Measurements from ENCODE around the gene FOXO1. TPM values are rescaled to one million over a fixed set of nuclear protein-coding genes. Genes with fewer than 3 reads are reported as not detected.

The FOXO1 gene
- total and polyA plus RNA-seq, 9 of the 15 experiments (the other 6 are each of a cell fraction or from before 2014, with no cell fraction given), result 0.04 to 0.73 (median 0.20) TPM

DNA sequence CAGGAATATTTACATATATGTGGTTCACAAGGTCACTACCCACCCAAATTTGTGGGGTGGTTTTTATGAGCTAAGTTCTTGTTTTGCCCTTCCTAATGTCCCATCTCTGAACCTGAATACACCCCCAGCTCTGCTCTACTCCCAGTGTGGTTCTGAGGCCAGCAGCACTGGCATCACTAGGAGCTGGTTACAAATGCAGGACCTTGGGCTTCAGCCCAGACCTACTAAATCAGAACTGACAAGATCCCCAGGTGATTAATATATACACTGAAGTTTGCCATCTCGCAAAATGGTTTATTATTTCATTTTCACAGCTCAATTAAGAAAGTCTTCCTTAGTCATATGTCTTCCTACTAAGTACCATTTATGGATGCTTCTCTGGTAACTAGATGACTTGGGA is 67.9 kb downstream of the FOXO1 start (continued):
- TF ChIP-seq, protein P1, sequence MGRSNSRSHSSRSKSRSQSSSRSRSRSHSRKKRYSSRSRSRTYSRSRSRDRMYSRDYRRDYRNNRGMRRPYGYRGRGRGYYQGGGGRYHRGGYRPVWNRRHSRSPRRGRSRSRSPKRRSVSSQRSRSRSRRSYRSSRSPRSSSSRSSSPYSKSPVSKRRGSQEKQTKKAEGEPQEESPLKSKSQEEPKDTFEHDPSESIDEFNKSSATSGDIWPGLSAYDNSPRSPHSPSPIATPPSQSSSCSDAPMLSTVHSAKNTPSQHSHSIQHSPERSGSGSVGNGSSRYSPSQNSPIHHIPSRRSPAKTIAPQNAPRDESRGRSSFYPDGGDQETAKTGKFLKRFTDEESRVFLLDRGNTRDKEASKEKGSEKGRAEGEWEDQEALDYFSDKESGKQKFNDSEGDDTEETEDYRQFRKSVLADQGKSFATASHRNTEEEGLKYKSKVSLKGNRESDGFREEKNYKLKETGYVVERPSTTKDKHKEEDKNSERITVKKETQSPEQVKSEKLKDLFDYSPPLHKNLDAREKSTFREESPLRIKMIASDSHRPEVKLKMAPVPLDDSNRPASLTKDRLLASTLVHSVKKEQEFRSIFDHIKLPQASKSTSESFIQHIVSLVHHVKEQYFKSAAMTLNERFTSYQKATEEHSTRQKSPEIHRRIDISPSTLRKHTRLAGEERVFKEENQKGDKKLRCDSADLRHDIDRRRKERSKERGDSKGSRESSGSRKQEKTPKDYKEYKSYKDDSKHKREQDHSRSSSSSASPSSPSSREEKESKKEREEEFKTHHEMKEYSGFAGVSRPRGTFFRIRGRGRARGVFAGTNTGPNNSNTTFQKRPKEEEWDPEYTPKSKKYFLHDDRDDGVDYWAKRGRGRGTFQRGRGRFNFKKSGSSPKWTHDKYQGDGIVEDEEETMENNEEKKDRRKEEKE (IDR thresholded peaks at IDR 0.05; ENCODE audit: borderline replicate concordance in 1 of 2, control insufficient read depth in 1 of 2, low read depth in 2 of 2, low read length in 1 of 2), result no peak
- TF ChIP-seq ARID2 (IDR thresholded peaks at IDR 0.05), result no peak
- no peak for TF ChIP-seq ZNF146 (CRISPR knock-in tag; IDR thresholded peaks at IDR 0.05; ENCODE audit: unreplicated experiment)
- no peak for TF ChIP-seq TAF15 (IDR thresholded peaks at IDR 0.05; ENCODE audit: low read depth, low read length)
- TF ChIP-seq SMARCA4 (IDR thresholded peaks at IDR 0.05), result no peak
- TF ChIP-seq HDAC1 (IDR thresholded peaks at IDR 0.05), result no peak

GRCh38 chr13:40597735-40598365 is 68.6 kb downstream of the FOXO1 start:
- Histone ChIP-seq H2AFZ (ENCODE audit: low read depth, low read length) (no peak overlapping the region), H3K27ac (ENCODE audit: extremely low read depth, low read depth, low read length) (no peak overlapping the region), H4K20me1 (replicated peaks; ENCODE audit: control insufficient read depth, insufficient read depth, low read length) (no peaks in the 10 kb centered on the region; the same call in 1 of the 2 replicates), H3K9ac (ENCODE audit: insufficient read depth in 1 of 2, low read depth in 2 of 2, low read length in 2 of 2) (no peak overlapping the region), H3K4me3 (no peak overlapping the region), H3K9me3 (replicated peaks; ENCODE audit: control insufficient read depth, insufficient read depth, low read depth, low read length) (no peaks in the 10 kb centered on the region), H3K9me1 (ENCODE audit: control insufficient read depth, insufficient read depth, low read length) (no peaks in the 10 kb centered on the region), H3K27me3 (ENCODE audit: control insufficient read depth in 2 of 2, insufficient read depth in 2 of 2, low read length in 2 of 2) (peaks cover 0 to 6% of the 10 kb centered on the region in 2 experiments; a peak in 1 of 5 replicates), H3K4me1 (replicated peaks in 1 of 2; ENCODE audit: control insufficient read depth in 2 of 2, insufficient read depth in 2 of 2, low read length in 2 of 2) (no peaks in the 10 kb centered on the region), H3K4me2 (ENCODE audit: insufficient read depth, low read length) (no peak overlapping the region), H3K36me3 (ENCODE audit: control insufficient read depth, insufficient read depth, low read length) (no peaks in the 10 kb centered on the region), H3K79me2 (ENCODE audit: control insufficient read depth, insufficient read depth, low read length) (no peaks in the 10 kb centered on the region)
- FAIRE-seq (no peak), ATAC-seq (no peak), DNase-seq (ENCODE audit: extremely low read depth in 1 of 4, low spot score in 3 of 4) (no peak)
- no TSS peak for BruUV-seq (replicated peaks)
- ChIA-PET CTCF (ENCODE audit: low intra/inter-chr PET ratio) (no interaction called here), POLR2A (no interaction called here)
- intact Hi-C loops (cut with micrococcal nuclease) (no loop called here), in situ Hi-C loops (cut with MboI) (no loop called here)
- 0% methylated on average over 9 of the region's 11 CpGs for WGBS (ENCODE audit: insufficient coverage, low coverage, missing lambda C conversion rate)
- TF ChIP-seq ZC3H11A (IDR thresholded peaks at IDR 0.05; ENCODE audit: low read depth, low read length) (no peak), RAD21 (CRISPR knock-in tag; conservative IDR thresholded peaks at IDR 0.05 in 1 of 2, IDR thresholded peaks at IDR 0.05 in 1 of 2) (no peak), POLR2G (IDR thresholded peaks at IDR 0.05; ENCODE audit: low read depth, low read length) (no peak), ZNF707 (CRISPR knock-in tag; conservative IDR thresholded peaks at IDR 0.05) (no peak), ZNF668 (CRISPR knock-in tag; IDR thresholded peaks at IDR 0.05) (no peak), MAFF (IDR thresholded peaks at IDR 0.05; ENCODE audit: low read length) (no peak), ATF6 (CRISPR knock-in tag; IDR thresholded peaks at IDR 0.05) (no peak)
- TF ChIP-seq, protein P2, sequence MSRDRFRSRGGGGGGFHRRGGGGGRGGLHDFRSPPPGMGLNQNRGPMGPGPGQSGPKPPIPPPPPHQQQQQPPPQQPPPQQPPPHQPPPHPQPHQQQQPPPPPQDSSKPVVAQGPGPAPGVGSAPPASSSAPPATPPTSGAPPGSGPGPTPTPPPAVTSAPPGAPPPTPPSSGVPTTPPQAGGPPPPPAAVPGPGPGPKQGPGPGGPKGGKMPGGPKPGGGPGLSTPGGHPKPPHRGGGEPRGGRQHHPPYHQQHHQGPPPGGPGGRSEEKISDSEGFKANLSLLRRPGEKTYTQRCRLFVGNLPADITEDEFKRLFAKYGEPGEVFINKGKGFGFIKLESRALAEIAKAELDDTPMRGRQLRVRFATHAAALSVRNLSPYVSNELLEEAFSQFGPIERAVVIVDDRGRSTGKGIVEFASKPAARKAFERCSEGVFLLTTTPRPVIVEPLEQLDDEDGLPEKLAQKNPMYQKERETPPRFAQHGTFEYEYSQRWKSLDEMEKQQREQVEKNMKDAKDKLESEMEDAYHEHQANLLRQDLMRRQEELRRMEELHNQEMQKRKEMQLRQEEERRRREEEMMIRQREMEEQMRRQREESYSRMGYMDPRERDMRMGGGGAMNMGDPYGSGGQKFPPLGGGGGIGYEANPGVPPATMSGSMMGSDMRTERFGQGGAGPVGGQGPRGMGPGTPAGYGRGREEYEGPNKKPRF (IDR thresholded peaks at IDR 0.05; ENCODE audit: low read depth, low read length), result no peak
